Sciatic nerve (tissue), 2 donors: ENCODE data around the gene CCDC154. TPM values are rescaled to one million over a fixed set of nuclear protein-coding genes. Genes with fewer than 3 reads are reported as not detected.
"Not testable (repeated sequence)": the region's sequence is repeated elsewhere in the genome, so short reads cannot be mapped to it uniquely, and the experiment has no call there.

Source experiments
- ATAC-seq: fragments of 200-7000 bp; cut with Tn5 transposase; one replicate; pipeline ENCODE4 v1.9.1; 2020; ENCODE audit warnings: mild to moderate bottlenecking, moderate library complexity
- DNase-seq: peaks from one replicate; pipeline ENCODE4 v3.0.0-alpha.2; 2020; ENCODE audit warnings: low spot score
- intact Hi-C: fragments of 100-400 bp; cut with DNase I; formaldehyde crosslinking; loops from one replicate; pipeline ENCODE4 v1.14.2; 2022
- total RNA-seq: library from RNA; stranded (reverse); fragmentation: NEBNext Ultra II Directional; extraction: Animal tissue kit (Norgen Biotek cat#: 25700); gene quantifications from one replicate; pipeline ENCODE4 v1.2.1, GENCODE V29; 2021
- donor health status: DM: no; HTN: no; CAD: no.
- donor health status: DM: no; HTN: no; CAD: no.

CCDC154 gene
- total RNA-seq, 1 donor from 2014 or later: 3.3 TPM

DNA sequence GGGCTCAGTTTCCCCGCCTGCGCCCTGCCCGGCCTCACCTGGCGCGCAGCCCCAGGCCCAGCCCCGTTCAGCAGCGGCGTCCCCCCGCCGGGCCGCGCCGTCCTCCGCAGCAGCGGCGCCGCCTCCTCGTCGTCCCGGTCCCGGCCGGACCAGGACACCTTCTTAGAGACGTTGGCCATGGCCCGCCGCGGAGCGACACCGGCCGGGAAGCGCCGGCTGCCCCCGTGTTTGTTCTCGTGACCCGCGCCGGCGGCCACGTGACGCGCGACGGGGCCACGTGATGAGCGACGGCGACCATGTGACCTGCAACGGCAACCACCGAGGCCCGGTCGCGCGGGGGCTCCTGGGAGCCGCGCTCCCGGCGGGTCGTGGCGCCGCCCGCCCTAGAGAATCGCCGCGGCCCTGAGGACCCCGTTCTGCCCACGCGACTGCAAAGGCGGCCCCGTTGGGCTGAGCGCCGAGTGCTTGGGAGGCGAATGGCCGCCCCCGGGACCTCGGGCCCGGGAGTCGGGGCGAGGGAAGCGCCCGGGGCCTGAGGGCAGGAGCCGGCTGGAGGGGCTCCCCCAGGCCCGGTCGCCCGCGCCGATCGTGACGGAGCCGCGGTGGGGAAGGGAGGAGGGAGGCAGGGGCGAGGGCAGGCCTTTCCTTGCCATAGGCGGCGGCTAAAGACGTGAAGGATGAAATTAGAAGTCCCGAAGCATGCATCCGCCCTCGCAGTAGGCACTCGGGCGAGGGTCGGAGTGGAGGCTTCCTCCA, 30.6 kb upstream of the CCDC154 start, which contains the start of gene CLCN7:
CLCN7 (minus strand) TSS at position 233 of the 756 bp plus-strand sequence; CDS start at position 179, 54 bp downstream.
- ATAC-seq: peak; percentile 98
- intact Hi-C loops: no loop called here

GRCh38 chr16:1474082-1474795, 29.9 kb upstream of the CCDC154 start:
- DNase-seq: no peak
- ATAC-seq: no peak
- intact Hi-C loops: no loop called here

More for the DNA sequence above, 30.6 kb upstream of the CCDC154 start, which contains the start of gene CLCN7:
- DNase-seq: peak; percentile 96

DNA sequence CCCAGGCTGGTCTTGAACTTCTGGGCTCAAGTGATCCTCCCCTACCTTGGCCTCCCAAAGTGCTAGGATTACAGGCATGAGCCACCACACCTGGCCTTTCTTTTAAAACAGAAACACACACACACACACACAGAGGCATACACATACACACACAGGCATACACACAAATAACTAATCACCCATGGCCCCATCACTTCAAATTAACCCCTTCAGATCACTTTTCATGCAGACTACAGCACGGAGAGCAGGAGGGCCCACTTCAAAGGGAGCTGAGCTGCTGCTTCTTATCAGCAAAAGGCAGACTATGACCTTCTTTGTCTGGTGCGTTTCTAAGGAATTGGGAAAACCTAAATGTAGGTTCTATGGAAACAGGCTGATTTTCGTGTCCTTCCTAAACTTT, 28.6 kb upstream of the CCDC154 start:
- DNase-seq: no peak
- intact Hi-C loops: no loop called here
- no peak for ATAC-seq

DNA sequence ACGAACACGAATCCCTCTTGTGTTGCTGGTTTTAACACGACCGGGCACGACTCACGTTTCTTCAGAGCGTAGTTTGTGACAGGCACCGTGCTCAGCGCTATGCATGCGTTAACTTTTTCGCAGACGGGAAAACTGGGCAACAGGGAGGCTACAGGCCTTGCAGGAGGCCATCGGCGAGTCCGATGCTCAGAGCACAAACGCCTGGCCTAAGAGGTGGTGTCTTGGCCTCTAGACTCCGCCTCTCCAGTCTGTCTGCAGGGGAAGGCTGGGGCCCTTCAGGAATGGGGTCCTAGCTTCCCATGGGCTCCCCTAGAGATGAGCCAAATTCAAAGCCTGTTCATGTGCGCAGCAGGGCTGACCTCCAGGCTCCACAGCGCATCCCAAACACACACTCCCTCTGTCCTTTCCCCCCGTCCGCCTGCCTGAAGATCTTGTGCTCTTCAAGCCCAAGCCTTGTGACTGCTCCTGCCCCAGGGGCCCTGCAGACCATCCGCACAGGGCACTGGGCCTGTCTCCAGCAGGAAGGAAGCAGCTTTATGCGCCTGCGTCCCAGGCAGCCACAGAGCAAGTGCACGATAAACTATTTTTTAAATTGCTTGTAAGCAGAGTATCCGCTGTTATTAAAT, 27.3 kb upstream of the CCDC154 start:
- intact Hi-C loops: no loop called here
- DNase-seq (no peak), ATAC-seq (no peak)

DNA sequence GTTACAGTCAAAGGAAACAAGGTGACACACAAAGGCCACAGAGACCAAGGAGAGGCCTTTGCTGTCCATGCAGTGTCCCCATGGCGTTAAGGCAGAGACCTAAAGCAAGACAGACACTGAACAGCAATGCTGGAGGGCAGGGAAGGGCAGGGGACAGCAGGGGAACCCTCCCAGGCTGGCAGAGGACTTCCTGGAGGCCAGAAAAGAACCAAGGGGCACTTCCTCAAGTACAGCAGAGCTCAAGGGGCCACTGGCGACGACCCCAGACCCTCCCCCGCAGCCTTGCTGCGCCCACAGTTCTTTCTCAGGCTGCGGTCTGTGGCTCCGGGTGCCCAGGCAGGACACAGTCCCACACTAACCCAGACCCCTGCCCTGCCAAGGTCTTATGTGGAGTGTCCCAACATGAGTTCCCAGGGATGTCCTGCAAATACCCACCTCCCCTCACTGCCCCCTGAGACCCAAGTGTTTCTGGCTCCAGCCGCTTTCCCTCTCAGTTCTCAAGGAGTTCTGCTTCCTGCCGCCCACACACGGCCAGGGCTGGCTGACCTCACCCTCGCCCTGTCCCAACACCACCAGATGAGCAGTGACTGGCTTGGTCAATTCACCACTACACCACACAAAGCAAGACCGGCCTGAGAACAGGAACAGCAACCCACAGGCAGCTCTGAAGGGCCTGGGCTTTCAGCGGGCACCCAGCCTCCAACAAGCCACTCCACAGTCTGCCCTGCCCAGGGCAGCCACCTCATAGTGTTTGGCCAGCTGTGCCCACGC, 26.3 kb upstream of the CCDC154 start:
- DNase-seq (no peak), ATAC-seq (no peak)
- intact Hi-C loops: no loop called here

- no peak for ATAC-seq
- intact Hi-C loops: no loop called here
- DNase-seq: no peak
These were observed 25.4 kb upstream of the CCDC154 start for GRCh38 chr16:1469693-1470201.

- DNase-seq, ATAC-seq, intact Hi-C loops: not testable (repeated sequence)
These were observed 24.8 kb upstream of the CCDC154 start for GRCh38 chr16:1469141-1469540.

GRCh38 chr16:1468426-1468810, 24.1 kb upstream of the CCDC154 start:
- DNase-seq: no peak
- intact Hi-C loops: no loop called here
- ATAC-seq: no peak

DNA sequence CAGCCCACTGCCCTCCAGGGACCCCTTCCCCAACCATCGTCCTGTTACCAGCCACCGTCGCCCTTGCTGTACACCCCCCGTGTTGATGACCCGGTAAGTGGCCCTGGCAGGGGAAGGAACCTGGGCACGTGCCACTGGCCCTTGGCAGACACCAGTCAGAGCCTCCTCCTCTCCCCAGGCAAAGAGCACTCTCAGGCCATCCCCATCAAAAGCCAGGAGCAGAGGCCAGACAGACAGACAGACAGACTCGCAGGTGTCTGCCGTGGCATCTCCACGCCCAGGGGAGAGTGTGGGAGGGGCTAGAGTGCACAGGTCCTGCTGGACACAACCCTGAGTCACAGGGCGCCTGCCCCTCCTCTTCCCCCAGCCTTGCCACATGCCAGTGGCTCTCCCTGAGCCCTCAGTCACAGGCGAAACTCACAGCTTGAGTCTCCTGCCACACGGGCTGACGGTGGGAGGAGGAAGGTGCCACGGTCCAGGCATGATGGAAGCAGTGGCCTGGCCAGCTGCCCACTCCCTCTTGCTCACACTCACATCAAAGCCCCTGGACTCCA, 22.7 kb upstream of the CCDC154 start:
- intact Hi-C loops: no loop called here
- ATAC-seq: no peak
- DNase-seq: no peak

- DNase-seq: no peak
- no peak for ATAC-seq
- intact Hi-C loops: no loop called here
These were observed 21.7 kb upstream of the CCDC154 start for GRCh38 chr16:1466054-1466453.

DNA sequence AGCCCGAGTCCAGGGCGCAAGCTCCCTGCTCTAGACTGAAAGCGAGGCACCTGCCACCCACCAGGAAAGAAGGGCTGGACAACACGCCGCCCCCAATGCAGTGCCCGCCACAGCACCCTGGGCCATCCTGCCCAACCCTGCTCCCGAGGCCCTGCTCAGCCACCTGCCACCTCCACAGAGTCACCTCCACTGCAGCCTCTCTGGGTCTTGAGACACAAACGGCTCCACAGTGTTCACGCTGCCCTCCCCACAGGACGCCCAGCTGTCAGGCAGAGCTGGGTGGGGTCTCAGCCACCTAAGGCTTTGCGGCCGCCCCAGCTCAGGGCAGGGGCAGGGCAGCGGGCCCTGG, 21.2 kb upstream of the CCDC154 start:
- ATAC-seq: no peak
- intact Hi-C loops: no loop called here
- no peak for DNase-seq

- no peak for ATAC-seq
- DNase-seq: no peak
- intact Hi-C loops: no loop called here
These were observed 20.7 kb upstream of the CCDC154 start for GRCh38 chr16:1464894-1465566.

DNA sequence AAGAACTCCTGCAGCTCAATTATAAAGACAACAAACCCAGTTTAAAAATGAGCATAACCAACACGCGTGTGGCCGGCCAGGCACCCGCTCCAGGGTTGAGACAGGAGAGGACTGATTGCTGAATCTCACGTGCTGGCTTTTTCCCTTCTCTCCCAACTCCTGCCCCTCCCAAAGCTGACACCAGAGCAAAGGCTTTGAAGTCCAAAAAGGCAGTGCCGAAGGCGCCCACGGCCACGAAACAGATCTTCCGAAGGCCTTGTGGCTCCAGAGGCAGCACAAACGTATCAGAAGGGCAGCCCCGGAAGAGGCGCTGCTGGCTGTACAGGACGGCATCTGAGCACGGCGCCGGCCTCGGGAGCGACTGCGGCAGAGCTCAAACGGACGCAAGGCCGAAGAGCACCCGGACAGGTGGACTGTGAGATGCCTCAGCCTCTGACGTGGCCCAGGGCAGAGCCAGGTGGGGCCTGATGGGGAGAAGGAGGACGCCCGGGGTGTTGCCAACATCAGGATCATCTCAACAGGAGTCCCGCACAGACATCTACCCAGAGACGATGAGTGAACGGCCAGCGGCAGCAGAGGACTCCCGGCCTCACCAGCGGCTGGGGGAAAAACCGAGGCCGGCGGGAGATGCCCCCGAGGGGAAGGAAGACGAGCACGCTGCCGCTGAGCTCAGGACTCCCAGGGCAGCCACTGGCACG, 20.0 kb upstream of the CCDC154 start:
- no peak for ATAC-seq
- no peak for DNase-seq
- intact Hi-C loops: no loop called here

- ATAC-seq: no peak
- no peak for DNase-seq
- intact Hi-C loops: no loop called here
These were observed 16.8 kb upstream of the CCDC154 start for GRCh38 chr16:1461146-1461545.

DNA sequence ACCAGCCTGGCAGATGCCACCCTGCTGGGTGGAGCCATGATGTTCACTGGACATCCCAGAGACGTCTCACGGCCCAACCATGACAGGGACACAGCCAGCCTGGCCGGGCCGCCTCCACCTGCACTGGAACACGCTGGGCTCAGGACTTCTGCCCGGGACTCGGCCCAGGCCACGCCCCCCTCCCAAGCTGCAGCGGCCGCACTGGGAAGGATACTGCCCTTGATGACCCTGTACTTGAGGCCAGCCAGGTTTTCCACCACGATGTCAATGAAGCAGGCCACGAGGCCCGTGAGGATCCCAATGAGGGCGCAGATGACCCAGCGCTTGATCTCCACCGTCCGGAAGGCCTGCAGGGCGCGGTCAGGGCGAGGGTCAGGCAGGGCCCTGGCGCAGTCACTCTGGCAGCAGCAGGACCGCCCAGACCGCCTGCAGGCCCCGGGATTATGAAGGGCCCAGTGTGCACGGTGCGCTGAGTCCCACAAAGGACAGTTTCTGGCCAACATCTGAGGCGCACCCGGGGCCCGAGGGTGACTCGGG, 16.3 kb upstream of the CCDC154 start:
- ATAC-seq: no peak
- intact Hi-C loops: no loop called here
- no peak for DNase-seq

- intact Hi-C loops: no loop called here
- ATAC-seq: no peak
These were observed 15.6 kb upstream of the CCDC154 start for GRCh38 chr16:1459967-1460366.

DNA sequence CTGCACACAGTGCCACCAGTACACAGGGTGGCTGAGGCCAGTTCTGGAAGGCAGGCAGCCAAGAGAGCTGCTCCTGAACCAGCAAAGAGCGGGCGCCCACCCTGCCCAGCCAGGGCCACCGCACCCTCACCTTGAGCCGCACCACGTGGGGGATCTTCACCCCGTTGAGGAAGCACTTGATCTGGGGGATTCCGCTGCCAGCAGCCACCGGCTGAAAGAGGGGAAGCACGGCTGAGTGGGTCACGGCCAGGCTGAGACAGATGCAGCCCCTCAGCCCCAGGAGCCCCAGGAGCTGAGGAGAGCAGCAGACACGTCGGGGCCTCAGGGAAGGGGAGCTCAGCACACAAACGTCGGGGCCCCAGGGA, 14.6 kb upstream of the CCDC154 start:
- DNase-seq (no peak), ATAC-seq (no peak)
- intact Hi-C loops: no loop called here

More at GRCh38 chr16:1459967-1460366, 15.6 kb upstream of the CCDC154 start:
- DNase-seq: no peak
